Stomach (tissue), 9 donors: ENCODE measurements around the gene ITPR2. TPM values are rescaled to one million over a fixed set of nuclear protein-coding genes. Genes with fewer than 3 reads are reported as not detected.

Experiments
- DNase-seq, 2 donors: peaks; one replicate each; pipeline versions ENCODE4 v3.0.0 to v3.0.0-alpha.2; 2013 to 2019
- H3K27ac ChIP-seq, 5 donors: fragments of 200-600 bp in 4 of 5; sonication (generic) in 4 of 5; one replicate each; pipeline ENCODE4 v1.5.1; 2013 to 2019; ENCODE audit warnings: mild to moderate bottlenecking in 1 of 5, moderate library complexity in 1 of 5
- H3K27me3 ChIP-seq, 3 donors: fragments of 200-600 bp; sonication (generic); one replicate each; pipeline ENCODE4 v1.5.1; 2017 to 2019; ENCODE audit warnings: mixed run types in 1 of 3
- H3K36me3 ChIP-seq, 4 donors: fragments of 200-600 bp; sonication (generic); 1 replicate in 3 of 4; 2 replicates in 1 of 4; pipeline ENCODE4 v1.5.1; 2016 to 2019
- H3K4me1 ChIP-seq, 4 donors: fragments of 200-600 bp; sonication (generic); one replicate each; pipeline ENCODE4 v1.5.1; 2016 to 2019
- H3K4me3 ChIP-seq, 4 donors: fragments of 200-600 bp; sonication (generic) in 3 of 4; one replicate each; pipeline ENCODE4 v1.5.1; 2016 to 2019; ENCODE audit warnings: mild to moderate bottlenecking in 1 of 4
- H3K9me3 ChIP-seq, 4 donors: fragments of 200-600 bp; sonication (generic); one replicate each; pipeline ENCODE4 v1.5.1; 2016 to 2019
- EP300 ChIP-seq: sonication (generic); formaldehyde crosslinking; IDR thresholded peaks from one replicate; pipeline ENCODE4 v1.6.1; 2017; ENCODE audit warnings: antibody characterized with exemption
- POLR2A ChIP-seq, 4 donors: fragments of 450-650 bp; IDR thresholded peaks; one replicate each; pipeline ENCODE4 v1.6.1; 2016; ENCODE audit warnings: antibody characterized with exemption in 4 of 4, control low read depth in 2 of 4, mild to moderate bottlenecking in 1 of 4, moderate library complexity in 1 of 4
- POLR2AphosphoS5 ChIP-seq, 3 donors: sonication (generic); formaldehyde crosslinking; IDR thresholded peaks; one replicate each; pipeline ENCODE4 v1.6.1; 2016; ENCODE audit warnings: antibody characterized with exemption in 3 of 3
- WGBS, 5 donors: extraction: QIAGEN DNeasy Blood & Tissue Kit in 3 of 5; methylation state at CpG; one replicate each; pipeline versions ENCODE4 v1.1.5 to v1.1.7; 2013 to 2018; 5-methylcytosine and 5-hydroxymethylcytosine counted together
- intact Hi-C: fragments of 100-400 bp; cut with DNase I; formaldehyde crosslinking; loops from one replicate; pipeline ENCODE4 v1.15.1; 2023; ENCODE audit warnings: low total_unique reads
- polyA plus RNA-seq, 3 donors: library from polyadenylated mRNA; stranded (reverse); fragments of 200-250 nt; gene quantifications; one replicate each; pipeline ENCODE4 v1.2.3, GENCODE V29; 2013
- total RNA-seq, 5 donors: library from RNA; depleted of rRNA; stranded (reverse); fragments of >200 nt; gene quantifications; one replicate each; pipeline versions ENCODE4 v1.1.0 to v1.2.3, GENCODE V29; 2014 to 2016
- TF ChIP-seq, protein P1 (sequence below), 7 experiments: fragments of 450-650 bp in 4 of 7; fragments of 200-600 bp in 3 of 7; sonication (generic) in 3 of 7; IDR thresholded peaks; one replicate each; pipeline ENCODE4 v1.5.1; 2016 to 2019; ENCODE audit warnings: antibody characterized with exemption in 7 of 7, control low read depth in 2 of 7, mild to moderate bottlenecking in 1 of 7
- donor health status: healthy with polysubstance abuse.
- donor health status: Bipolar disorder and iron deficiency.
- donor health status: healthy.

The ITPR2 gene
- total and polyA plus RNA-seq, 8 donors: 1.4 to 172 (median 23.4) TPM

DNA sequence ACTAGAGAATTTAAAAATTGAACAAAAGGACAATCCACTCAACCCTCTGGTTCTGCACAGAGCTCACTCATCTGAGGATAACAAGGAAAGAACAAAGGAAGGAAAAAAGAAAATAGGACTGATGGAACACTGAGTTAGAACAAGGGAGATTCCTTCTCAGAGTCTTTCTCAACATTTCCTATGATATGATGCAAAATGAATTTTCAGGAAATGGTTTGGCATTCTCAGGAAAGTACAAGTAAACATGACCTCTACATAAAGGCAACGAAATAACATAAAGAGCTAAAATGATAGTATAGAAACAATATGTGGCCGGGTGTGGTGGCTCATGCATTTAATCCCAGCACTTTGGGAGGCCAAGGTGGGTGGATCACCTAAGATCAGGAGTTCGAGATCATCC is 135.8 kb downstream of the ITPR2 start:
- no peak overlapping the region for H3K4me3 ChIP-seq
- no peaks in the 10 kb centered on the region for H3K27me3 ChIP-seq
- DNase-seq: no peak
- intact Hi-C loops: no loop called here
- no peak overlapping the region for H3K27ac ChIP-seq
- 80 to 88% (median 87%) methylated on average over 3 of the region's 3 CpGs for WGBS, 5 donors
- H3K36me3 ChIP-seq: peaks cover 0 to 34% (median 20%) of the 10 kb centered on the region in 4 donors
- TF ChIP-seq POLR2A (IDR thresholded peaks at IDR 0.05) (no peak), POLR2AphosphoS5 (IDR thresholded peaks at IDR 0.05) (no peak), EP300 (no peak)
- TF ChIP-seq, protein P1, sequence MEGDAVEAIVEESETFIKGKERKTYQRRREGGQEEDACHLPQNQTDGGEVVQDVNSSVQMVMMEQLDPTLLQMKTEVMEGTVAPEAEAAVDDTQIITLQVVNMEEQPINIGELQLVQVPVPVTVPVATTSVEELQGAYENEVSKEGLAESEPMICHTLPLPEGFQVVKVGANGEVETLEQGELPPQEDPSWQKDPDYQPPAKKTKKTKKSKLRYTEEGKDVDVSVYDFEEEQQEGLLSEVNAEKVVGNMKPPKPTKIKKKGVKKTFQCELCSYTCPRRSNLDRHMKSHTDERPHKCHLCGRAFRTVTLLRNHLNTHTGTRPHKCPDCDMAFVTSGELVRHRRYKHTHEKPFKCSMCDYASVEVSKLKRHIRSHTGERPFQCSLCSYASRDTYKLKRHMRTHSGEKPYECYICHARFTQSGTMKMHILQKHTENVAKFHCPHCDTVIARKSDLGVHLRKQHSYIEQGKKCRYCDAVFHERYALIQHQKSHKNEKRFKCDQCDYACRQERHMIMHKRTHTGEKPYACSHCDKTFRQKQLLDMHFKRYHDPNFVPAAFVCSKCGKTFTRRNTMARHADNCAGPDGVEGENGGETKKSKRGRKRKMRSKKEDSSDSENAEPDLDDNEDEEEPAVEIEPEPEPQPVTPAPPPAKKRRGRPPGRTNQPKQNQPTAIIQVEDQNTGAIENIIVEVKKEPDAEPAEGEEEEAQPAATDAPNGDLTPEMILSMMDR (IDR thresholded peaks at IDR 0.05): no peak
- H3K4me1 ChIP-seq: no peaks in the 10 kb centered on the region
- no peaks in the 10 kb centered on the region for H3K9me3 ChIP-seq

DNA sequence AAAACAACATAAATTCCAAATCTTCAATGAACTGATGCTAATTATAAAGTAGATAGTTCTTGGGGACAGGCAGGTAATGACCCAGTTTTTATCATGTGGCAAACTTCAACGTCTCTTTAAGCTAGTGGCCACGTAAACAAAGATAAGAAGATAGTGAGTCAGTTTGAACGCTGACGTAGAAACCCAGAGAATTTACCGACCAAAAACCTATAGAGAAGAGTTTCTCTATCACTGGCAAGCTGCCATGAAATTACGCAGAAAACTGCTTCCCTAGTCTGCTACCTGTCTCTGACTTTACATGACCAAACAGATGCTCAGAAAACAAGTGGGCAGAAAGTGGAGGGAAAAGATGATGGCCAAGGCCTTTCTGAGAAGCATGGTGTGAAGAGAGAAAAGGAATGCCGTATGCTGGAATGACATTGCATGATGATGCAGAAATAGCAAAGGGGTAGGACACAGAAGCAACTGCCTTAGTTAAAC is 136.3 kb downstream of the ITPR2 start:
- Histone ChIP-seq H3K4me1 (no peaks in the 10 kb centered on the region), H3K27ac (no peak overlapping the region), H3K9me3 (no peaks in the 10 kb centered on the region), H3K4me3 (no peak overlapping the region), H3K36me3 (peaks cover 0 to 34% (median 20%) of the 10 kb centered on the region in 4 donors), H3K27me3 (no peaks in the 10 kb centered on the region)
- intact Hi-C loops: no loop called here
- TF ChIP-seq EP300 (no peak), POLR2AphosphoS5 (IDR thresholded peaks at IDR 0.05) (no peak), POLR2A (IDR thresholded peaks at IDR 0.05) (no peak)
- TF ChIP-seq, protein P1 (IDR thresholded peaks at IDR 0.05): no peak
- DNase-seq: no peak
- WGBS, 5 donors: 59 to 74% (median 64%) methylated on average over 7 of the region's 7 CpGs

DNA sequence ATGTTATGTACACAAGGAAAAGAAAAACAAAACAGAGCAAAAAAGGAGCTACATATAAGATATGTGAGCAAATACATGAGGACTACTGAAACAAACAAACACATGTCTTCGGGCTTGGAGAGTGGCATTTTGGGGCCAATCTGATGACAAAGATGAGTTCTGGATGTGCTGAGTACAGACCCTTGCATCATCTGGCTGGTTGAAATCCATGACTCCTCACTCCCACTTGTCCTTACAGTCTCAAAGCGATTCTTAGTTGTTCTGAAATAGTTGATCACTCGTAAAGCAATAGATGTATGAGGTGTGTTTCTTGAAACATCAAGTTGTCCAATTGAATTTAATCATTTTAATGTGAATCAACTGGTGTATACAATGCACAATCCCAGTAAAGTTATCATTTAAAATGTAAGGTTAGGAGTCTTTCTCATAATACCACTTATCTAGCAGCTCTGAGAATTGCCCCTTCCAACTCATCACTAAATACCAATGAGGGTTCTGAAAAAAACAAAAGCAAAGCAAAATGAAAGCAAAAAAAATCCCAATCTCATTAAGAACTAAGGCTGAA is 136.9 kb downstream of the ITPR2 start:
- 93 to 98% (median 96%) methylated on average over 3 of the region's 3 CpGs for WGBS, 5 donors
- intact Hi-C loops: no loop called here

DNA sequence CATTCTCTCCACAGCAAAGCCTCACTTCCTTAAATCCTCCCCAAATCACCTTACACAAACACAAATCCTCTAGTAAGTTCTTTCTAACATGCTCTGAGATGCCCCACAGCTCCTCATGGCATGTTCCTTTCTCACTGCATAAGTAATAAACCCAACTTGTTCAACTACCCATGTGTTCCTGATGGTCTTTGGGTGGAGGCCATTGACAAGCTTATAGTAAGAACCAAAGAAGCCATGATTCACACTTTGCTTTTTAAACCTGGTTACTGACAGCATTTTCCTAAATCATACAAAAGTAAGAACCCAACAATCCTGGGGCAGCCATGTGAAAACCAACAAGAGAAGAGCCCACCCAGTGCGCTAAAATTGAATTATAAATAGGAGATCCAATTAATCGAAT is 138.6 kb downstream of the ITPR2 start:
- 95 to 100% (median 98%) methylated on average over 2 of the region's 2 CpGs for WGBS, 5 donors
- H3K4me1 ChIP-seq: no peaks in the 10 kb centered on the region
- H3K36me3 ChIP-seq: peaks cover 0 to 34% (median 20%) of the 10 kb centered on the region in 4 donors
- intact Hi-C loops: no loop called here
- DNase-seq: no peak
- no peaks in the 10 kb centered on the region for H3K27me3 ChIP-seq
- H3K9me3 ChIP-seq: no peaks in the 10 kb centered on the region
- TF ChIP-seq, protein P1 (IDR thresholded peaks at IDR 0.05): no peak
- TF ChIP-seq EP300 (no peak), POLR2AphosphoS5 (IDR thresholded peaks at IDR 0.05) (no peak), POLR2A (IDR thresholded peaks at IDR 0.05) (no peak)
- H3K27ac ChIP-seq: no peak overlapping the region
- no peak overlapping the region for H3K4me3 ChIP-seq

More for the DNA sequence above, 136.9 kb downstream of the ITPR2 start:
- no peak overlapping the region for H3K4me3 ChIP-seq
- TF ChIP-seq, protein P1 (IDR thresholded peaks at IDR 0.05): no peak
- no peak for TF ChIP-seq POLR2A (IDR thresholded peaks at IDR 0.05)
- TF ChIP-seq EP300: no peak
- no peak for TF ChIP-seq POLR2AphosphoS5 (IDR thresholded peaks at IDR 0.05)
- no peak for DNase-seq
- H3K4me1 ChIP-seq: no peaks in the 10 kb centered on the region
- peaks cover 0 to 34% (median 20%) of the 10 kb centered on the region in 4 donors for H3K36me3 ChIP-seq
- H3K9me3 ChIP-seq: no peaks in the 10 kb centered on the region
- H3K27me3 ChIP-seq: no peaks in the 10 kb centered on the region
- no peak overlapping the region for H3K27ac ChIP-seq
